GM12878 (cell line): ENCODE measurements around the gene VAX1.

Experiments used
- BHLHE40 ChIP-seq, 2 experiments: fragments of 450-650 bp in 1 of 2; IDR thresholded peaks; 2 replicates each; pipeline ENCODE4 v1.6.1; 2011 to 2017; ENCODE audit warnings: low read depth in 2 of 2, borderline replicate concordance in 1 of 2, improper control_type of control experiment in 1 of 2, low read length in 1 of 2, mild to moderate bottlenecking in 1 of 2
- CHD2 ChIP-seq: IDR thresholded peaks from 2 replicates; pipeline ENCODE4 v1.6.1; 2011; ENCODE audit warnings: low read depth, low read length, improper control_type of control experiment, borderline replicate concordance
- CHD4 ChIP-seq: fragments of 200-600 bp; sonication (generic); IDR thresholded peaks from 2 replicates; pipeline ENCODE4 v1.6.1; 2016; ENCODE audit warnings: mild to moderate bottlenecking
- CTCF ChIP-seq, 3 experiments: IDR thresholded peaks in 2 of 3; conservative IDR thresholded peaks in 1 of 3; 2 replicates each; pipeline ENCODE4 v1.5.1; 2011; ENCODE audit warnings: low read depth in 3 of 3, low read length in 3 of 3, mild to moderate bottlenecking in 3 of 3, control low read depth in 2 of 3, moderate library complexity in 2 of 3, inconsistent platforms in 1 of 3, mixed read lengths in 1 of 3; ENCODE audit not compliant: control insufficient read depth in 2 of 3, insufficient read depth in 1 of 3; ENCODE audit errors: extremely low read depth in 1 of 3
- EP300 ChIP-seq, 2 experiments: fragments of 150-350 bp in 1 of 2; IDR thresholded peaks; 2 replicates each; pipeline ENCODE4 v1.6.1; 2011 to 2012; ENCODE audit warnings: low read depth in 2 of 2, low read length in 2 of 2, borderline replicate concordance in 1 of 2, improper control_type of control experiment in 1 of 2, inconsistent platforms in 1 of 2; ENCODE audit not compliant: control insufficient read depth in 1 of 2
- PAX5 ChIP-seq: IDR thresholded peaks from 2 replicates; pipeline ENCODE4 v1.6.1; 2011; ENCODE audit warnings: low read depth, low read length, borderline replicate concordance

DNA sequence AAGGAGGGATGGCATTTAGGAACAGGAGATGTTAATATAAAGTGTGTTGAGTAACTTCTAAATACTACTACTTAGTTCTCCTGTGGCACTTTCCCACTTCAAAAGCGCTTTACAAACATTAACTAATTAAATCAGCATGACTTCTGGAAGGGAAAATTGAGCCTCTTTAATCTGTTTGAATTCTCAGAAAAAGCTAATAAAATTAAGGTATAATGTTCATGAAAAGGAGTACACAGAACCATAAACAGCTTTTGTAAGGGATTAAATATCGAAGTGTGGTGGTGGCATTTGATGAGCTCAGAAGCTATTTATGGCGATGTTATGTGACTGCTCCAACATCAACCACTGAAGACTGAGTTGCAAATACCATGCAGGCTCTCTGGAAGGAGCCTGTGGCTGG lies 10.2 kb upstream of the VAX1 start:
- TF ChIP-seq CHD4 = no peak
- TF ChIP-seq CHD2 = no peak
- TF ChIP-seq EP300 (IDR thresholded peaks at IDR 0.05; ENCODE audit: borderline replicate concordance in 1 of 2, control insufficient read depth in 1 of 2, low read depth in 2 of 2, low read length in 2 of 2) = no peak
- no peak for TF ChIP-seq PAX5
- TF ChIP-seq CTCF (IDR thresholded peaks at IDR 0.05 in 2 of 3, conservative IDR thresholded peaks at IDR 0.05 in 1 of 3; ENCODE audit: control insufficient read depth in 2 of 3, extremely low read depth in 1 of 3, insufficient read depth in 1 of 3, low read depth in 3 of 3, low read length in 3 of 3) = no peak
- TF ChIP-seq BHLHE40 (IDR thresholded peaks at IDR 0.05; ENCODE audit: borderline replicate concordance in 1 of 2, low read depth in 2 of 2, low read length in 1 of 2) = no peak
